ENCODE measurements around the gene VAMP2. TPM values are rescaled to one million over a fixed set of nuclear protein-coding genes. Genes with fewer than 3 reads are reported as not detected.

VAMP2 gene
- total and polyA plus RNA-seq, 2 donors (not counting 1 experiment from before 2014, with no cell fraction given) = 162 to 209 TPM

GRCh38 chr17:8142158-8142886 lies 20.4 kb downstream of the VAMP2 start:
- Histone ChIP-seq H3K9me3 (ENCODE audit: control extremely low read depth in 1 of 3, control insufficient read depth in 2 of 3, insufficient read depth in 1 of 3, low read length in 2 of 3) (no peaks in the 10 kb centered on the region), H3K27me3 (replicated peaks in 1 of 4; ENCODE audit: control extremely low read depth in 1 of 4, control insufficient read depth in 3 of 4, insufficient read depth in 4 of 4, low read length in 3 of 4) (no peaks in the 10 kb centered on the region), H3K4me3 (ENCODE audit: control extremely low read depth in 1 of 5, extremely low read depth in 1 of 5, insufficient read depth in 1 of 5, low read depth in 2 of 5, low read length in 4 of 5) (no peak overlapping the region), H4K20me1 (ENCODE audit: control insufficient read depth, insufficient read depth, low read length, poor library complexity, severe bottlenecking) (peaks cover 15% of the 10 kb centered on the region), H3K9ac (ENCODE audit: low read length) (no peak overlapping the region), H3K4me2 (replicated peaks; ENCODE audit: low read depth, low read length, poor library complexity, severe bottlenecking) (no peak overlapping the region), H3K4me1 (ENCODE audit: control insufficient read depth in 2 of 2, insufficient read depth in 2 of 2, low read length in 2 of 2) (peaks cover 10 to 20% of the 10 kb centered on the region in 2 donors), H3K36me3 (replicated peaks in 1 of 2; ENCODE audit: control extremely low read depth in 1 of 2, control insufficient read depth in 1 of 2, extremely low read depth in 1 of 2, insufficient read depth in 2 of 2, low read length in 1 of 2) (peaks cover 0 to 58% of the 10 kb centered on the region in 2 experiments), H3K27ac (ENCODE audit: low read length in 2 of 2) (no peak overlapping the region), H2AFZ (ENCODE audit: insufficient read depth, low read depth, low read length, poor library complexity, severe bottlenecking) (no peak overlapping the region), H3K79me2 (ENCODE audit: control insufficient read depth, insufficient read depth, low read length) (peaks cover 4% of the 10 kb centered on the region)
- POLR2A ChIA-PET = interaction anchor here (0.6 to 1.4 kb wide), 2 partner anchors 14 to 716 kb away, joined by 6 read pairs; no protein-coding TSS in a partner anchor
- peak; percentile 47 for DNase-seq
- H3K27ac Mint-ChIP-seq = no peak overlapping the region
- 96% methylated on average over 20 of the region's 23 CpGs for WGBS (ENCODE audit: insufficient coverage)
- TF ChIP-seq CTCF (IDR thresholded peaks at IDR 0.05) (no peak), EZH2 (IDR thresholded peaks at IDR 0.05; ENCODE audit: borderline replicate concordance, insufficient read depth, low read depth, low read length, poor library complexity, severe bottlenecking) (no peak)
- ATAC-seq (ENCODE audit: low read depth) = no peak
- H3K9me3 Mint-ChIP-seq (ENCODE audit: insufficient read depth) = no peaks in the 10 kb centered on the region
- H3K4me3 Mint-ChIP-seq = no peak overlapping the region
- CTCF ChIA-PET = interaction anchor here (0.6 to 7.2 kb wide), 4 partner anchors 8 to 68 kb away, joined by 4 to 68 read pairs (median 12); partner anchors contain the start of genes ALOXE3 and AURKB
- H3K4me1 Mint-ChIP-seq = peaks cover 2% of the 10 kb centered on the region
- intact Hi-C loops (cut with micrococcal nuclease) = no loop called here
- no peaks in the 10 kb centered on the region for H3K27me3 Mint-ChIP-seq

- ChIA-PET CTCF (interaction anchor here (0.6 to 7.2 kb wide), 7 partner anchors 9 to 69 kb away, joined by 3 to 68 read pairs (median 5); partner anchors contain the start of genes ALOXE3 and AURKB), POLR2A (interaction anchor here (0.6 kb wide), 1 partner anchor 716 kb away, joined by 6 read pairs; no protein-coding TSS in a partner anchor)
- Histone ChIP-seq H3K79me2 (ENCODE audit: control insufficient read depth, insufficient read depth, low read length) (peaks cover 4% of the 10 kb centered on the region), H3K4me2 (replicated peaks; ENCODE audit: low read depth, low read length, poor library complexity, severe bottlenecking) (no peak overlapping the region), H3K4me3 (ENCODE audit: control extremely low read depth in 1 of 5, extremely low read depth in 1 of 5, insufficient read depth in 1 of 5, low read depth in 2 of 5, low read length in 4 of 5) (no peak overlapping the region), H2AFZ (ENCODE audit: insufficient read depth, low read depth, low read length, poor library complexity, severe bottlenecking) (no peak overlapping the region), H3K27me3 (replicated peaks in 1 of 4; ENCODE audit: control extremely low read depth in 1 of 4, control insufficient read depth in 3 of 4, insufficient read depth in 4 of 4, low read length in 3 of 4) (no peaks in the 10 kb centered on the region), H4K20me1 (ENCODE audit: control insufficient read depth, insufficient read depth, low read length, poor library complexity, severe bottlenecking) (peaks cover 15% of the 10 kb centered on the region), H3K27ac (ENCODE audit: low read length in 2 of 2) (no peak overlapping the region), H3K4me1 (ENCODE audit: control insufficient read depth in 2 of 2, insufficient read depth in 2 of 2, low read length in 2 of 2) (peaks cover 10 to 20% of the 10 kb centered on the region in 2 donors), H3K9me3 (ENCODE audit: control extremely low read depth in 1 of 3, control insufficient read depth in 2 of 3, insufficient read depth in 1 of 3, low read length in 2 of 3) (no peaks in the 10 kb centered on the region), H3K36me3 (replicated peaks in 1 of 2; ENCODE audit: control extremely low read depth in 1 of 2, control insufficient read depth in 1 of 2, extremely low read depth in 1 of 2, insufficient read depth in 2 of 2, low read length in 1 of 2) (peaks cover 0 to 52% of the 10 kb centered on the region in 2 experiments), H3K9ac (ENCODE audit: low read length) (no peak overlapping the region)
- H3K9me3 Mint-ChIP-seq (ENCODE audit: insufficient read depth) = no peaks in the 10 kb centered on the region
- DNase-seq (peak; percentile 43), ATAC-seq (ENCODE audit: low read depth) (no peak)
- intact Hi-C loops (cut with micrococcal nuclease) = no loop called here
- no peaks in the 10 kb centered on the region for H3K27me3 Mint-ChIP-seq
- WGBS (ENCODE audit: insufficient coverage) = 95% methylated on average over 11 of the region's 11 CpGs
- H3K27ac Mint-ChIP-seq = no peak overlapping the region
- TF ChIP-seq CTCF (IDR thresholded peaks at IDR 0.05) (no peak), EZH2 (IDR thresholded peaks at IDR 0.05; ENCODE audit: borderline replicate concordance, insufficient read depth, low read depth, low read length, poor library complexity, severe bottlenecking) (no peak)
- H3K4me1 Mint-ChIP-seq = peaks cover 2% of the 10 kb centered on the region
- no peak overlapping the region for H3K4me3 Mint-ChIP-seq
These were observed 21.0 kb downstream of the VAMP2 start for GRCh38 chr17:8141741-8142140.

Measured in B cell (primary cell).